ENCODE measurements around the gene ADCY3.

DNA sequence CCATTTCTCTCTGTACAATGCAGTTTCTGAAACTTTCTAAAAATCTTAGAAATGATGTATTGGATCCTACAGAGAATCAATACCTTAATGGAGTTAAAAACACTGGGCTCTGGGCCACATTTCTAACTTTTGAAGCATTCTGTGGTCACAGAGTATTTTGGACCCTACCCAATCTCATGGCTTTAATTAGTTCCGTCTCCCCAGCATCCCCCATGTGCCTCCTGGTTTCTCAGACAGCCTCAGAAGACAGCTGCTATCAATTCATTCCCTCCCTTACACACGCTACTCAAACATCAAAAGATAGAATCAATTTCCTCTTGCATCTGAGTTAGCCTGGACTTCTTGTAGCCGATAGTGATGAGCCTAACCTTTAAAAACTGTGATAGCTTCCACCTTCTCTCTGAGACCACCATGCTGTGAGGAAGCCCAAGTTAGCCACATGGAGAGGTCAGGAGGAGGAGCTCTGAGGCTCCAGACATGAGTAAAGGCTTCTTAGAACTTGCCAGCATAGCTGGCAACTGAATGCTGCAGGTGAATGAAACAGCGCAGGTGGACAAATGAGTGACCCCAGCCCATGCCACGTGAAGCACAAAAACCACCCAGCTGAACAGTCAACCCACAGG, 10.4 kb downstream of the ADCY3 start:
- TF ChIP-seq RAD21 (conservative IDR thresholded peaks at IDR 0.05), result no peak
- TF ChIP-seq EP300 (conservative IDR thresholded peaks at IDR 0.05; ENCODE audit: poor library complexity, severe bottlenecking), result no peak
- TF ChIP-seq, protein P1, sequence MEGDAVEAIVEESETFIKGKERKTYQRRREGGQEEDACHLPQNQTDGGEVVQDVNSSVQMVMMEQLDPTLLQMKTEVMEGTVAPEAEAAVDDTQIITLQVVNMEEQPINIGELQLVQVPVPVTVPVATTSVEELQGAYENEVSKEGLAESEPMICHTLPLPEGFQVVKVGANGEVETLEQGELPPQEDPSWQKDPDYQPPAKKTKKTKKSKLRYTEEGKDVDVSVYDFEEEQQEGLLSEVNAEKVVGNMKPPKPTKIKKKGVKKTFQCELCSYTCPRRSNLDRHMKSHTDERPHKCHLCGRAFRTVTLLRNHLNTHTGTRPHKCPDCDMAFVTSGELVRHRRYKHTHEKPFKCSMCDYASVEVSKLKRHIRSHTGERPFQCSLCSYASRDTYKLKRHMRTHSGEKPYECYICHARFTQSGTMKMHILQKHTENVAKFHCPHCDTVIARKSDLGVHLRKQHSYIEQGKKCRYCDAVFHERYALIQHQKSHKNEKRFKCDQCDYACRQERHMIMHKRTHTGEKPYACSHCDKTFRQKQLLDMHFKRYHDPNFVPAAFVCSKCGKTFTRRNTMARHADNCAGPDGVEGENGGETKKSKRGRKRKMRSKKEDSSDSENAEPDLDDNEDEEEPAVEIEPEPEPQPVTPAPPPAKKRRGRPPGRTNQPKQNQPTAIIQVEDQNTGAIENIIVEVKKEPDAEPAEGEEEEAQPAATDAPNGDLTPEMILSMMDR (IDR thresholded peaks at IDR 0.05; ENCODE audit: poor library complexity, severe bottlenecking), result no peak

Measured in neural cell (in vitro differentiated cells).